CD1c-positive myeloid dendritic cell (primary cell): ENCODE results near the gene TTLL10.
"Not testable (repeated sequence)": the region's sequence is repeated elsewhere in the genome, so short reads cannot be mapped to it uniquely, and the experiment has no call there.

Source experiments
- DNase-seq: peaks from one replicate; pipeline ENCODE4 v3.0.0-alpha.2; 2016; ENCODE audit errors: extremely low spot score

The TTLL10 gene

GRCh38 chr1:1171546-1172340 lies 1.9 kb upstream of the TTLL10 start:
- DNase-seq = no peak

- no peak for DNase-seq
Observed at GRCh38 chr1:1173061-1173792, 453 bp upstream of the TTLL10 start.

- no peak for DNase-seq
Observed at GRCh38 chr1:1175221-1176062, 1.8 kb downstream of the TTLL10 start.

GRCh38 chr1:1176063-1176761 lies 2.5 kb downstream of the TTLL10 start:
- not testable (repeated sequence) for DNase-seq

- no peak for DNase-seq
Observed at GRCh38 chr1:1176931-1177330, 3.3 kb downstream of the TTLL10 start.

GRCh38 chr1:1177452-1178206 lies 3.9 kb downstream of the TTLL10 start:
- no peak for DNase-seq

- DNase-seq = no peak
Observed at GRCh38 chr1:1178794-1179331, 5.2 kb downstream of the TTLL10 start.

GRCh38 chr1:1179346-1179982 lies 5.8 kb downstream of the TTLL10 start:
- DNase-seq = no peak

GRCh38 chr1:1179983-1180861 lies 6.5 kb downstream of the TTLL10 start:
- DNase-seq = no peak

GRCh38 chr1:1181129-1181937 lies 7.7 kb downstream of the TTLL10 start:
- no peak for DNase-seq

- DNase-seq = no peak
Observed at GRCh38 chr1:1181938-1182410, 8.3 kb downstream of the TTLL10 start.

GRCh38 chr1:1182491-1183220 lies 9.0 kb downstream of the TTLL10 start:
- DNase-seq = peak; percentile 9

GRCh38 chr1:1183221-1183747 lies 9.6 kb downstream of the TTLL10 start:
- no peak for DNase-seq

- DNase-seq = no peak
Observed at GRCh38 chr1:1183833-1184775, 10.4 kb downstream of the TTLL10 start.

GRCh38 chr1:1185101-1185765 lies 11.6 kb downstream of the TTLL10 start:
- DNase-seq = no peak
